GM12864 (cell line): ENCODE measurements around the gene MYL9.
"Not testable (repeated sequence)": the region's sequence is repeated elsewhere in the genome, so short reads cannot be mapped to it uniquely, and the experiment has no call there.

Experiments used
- DNase-seq: peaks from one replicate; pipeline ENCODE4 v3.0.0-alpha.2; 2011; ENCODE audit warnings: low read depth
- H3K4me3 ChIP-seq: 2 replicates; pipeline ENCODE4 v1.5.1; 2011; ENCODE audit warnings: mild to moderate bottlenecking, low read depth, low read length, control low read depth
- TF ChIP-seq, protein P1 (sequence below): IDR thresholded peaks from 2 replicates; pipeline ENCODE4 v1.5.1; 2011; ENCODE audit warnings: low read depth, mild to moderate bottlenecking, moderate library complexity, low read length, control low read depth, inconsistent platforms; ENCODE audit errors: missing control alignments

MYL9 gene

DNA sequence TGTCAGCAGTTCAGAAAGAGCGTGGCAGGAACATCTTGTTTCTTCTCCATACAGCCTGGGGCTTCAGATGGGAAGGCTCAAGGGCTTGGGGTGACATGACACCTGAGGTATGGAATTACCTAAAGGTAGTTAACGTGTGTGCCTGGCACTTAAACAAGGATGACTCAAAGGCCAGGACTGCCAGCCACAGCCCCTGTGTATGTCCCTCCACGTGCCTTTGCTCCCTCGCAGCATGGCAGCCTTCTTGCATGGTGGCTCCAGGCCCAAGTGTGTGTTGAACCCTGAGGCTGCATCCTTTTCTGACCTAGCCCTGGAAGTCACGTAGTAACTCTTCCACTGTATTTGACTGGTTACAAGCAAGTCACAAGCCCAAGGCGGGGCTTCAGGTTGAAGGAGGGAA, 33.6 kb upstream of the MYL9 start:
- H3K4me3 ChIP-seq, result no peak overlapping the region
- TF ChIP-seq, protein P1, sequence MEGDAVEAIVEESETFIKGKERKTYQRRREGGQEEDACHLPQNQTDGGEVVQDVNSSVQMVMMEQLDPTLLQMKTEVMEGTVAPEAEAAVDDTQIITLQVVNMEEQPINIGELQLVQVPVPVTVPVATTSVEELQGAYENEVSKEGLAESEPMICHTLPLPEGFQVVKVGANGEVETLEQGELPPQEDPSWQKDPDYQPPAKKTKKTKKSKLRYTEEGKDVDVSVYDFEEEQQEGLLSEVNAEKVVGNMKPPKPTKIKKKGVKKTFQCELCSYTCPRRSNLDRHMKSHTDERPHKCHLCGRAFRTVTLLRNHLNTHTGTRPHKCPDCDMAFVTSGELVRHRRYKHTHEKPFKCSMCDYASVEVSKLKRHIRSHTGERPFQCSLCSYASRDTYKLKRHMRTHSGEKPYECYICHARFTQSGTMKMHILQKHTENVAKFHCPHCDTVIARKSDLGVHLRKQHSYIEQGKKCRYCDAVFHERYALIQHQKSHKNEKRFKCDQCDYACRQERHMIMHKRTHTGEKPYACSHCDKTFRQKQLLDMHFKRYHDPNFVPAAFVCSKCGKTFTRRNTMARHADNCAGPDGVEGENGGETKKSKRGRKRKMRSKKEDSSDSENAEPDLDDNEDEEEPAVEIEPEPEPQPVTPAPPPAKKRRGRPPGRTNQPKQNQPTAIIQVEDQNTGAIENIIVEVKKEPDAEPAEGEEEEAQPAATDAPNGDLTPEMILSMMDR, result no peak
- no peak for DNase-seq

DNA sequence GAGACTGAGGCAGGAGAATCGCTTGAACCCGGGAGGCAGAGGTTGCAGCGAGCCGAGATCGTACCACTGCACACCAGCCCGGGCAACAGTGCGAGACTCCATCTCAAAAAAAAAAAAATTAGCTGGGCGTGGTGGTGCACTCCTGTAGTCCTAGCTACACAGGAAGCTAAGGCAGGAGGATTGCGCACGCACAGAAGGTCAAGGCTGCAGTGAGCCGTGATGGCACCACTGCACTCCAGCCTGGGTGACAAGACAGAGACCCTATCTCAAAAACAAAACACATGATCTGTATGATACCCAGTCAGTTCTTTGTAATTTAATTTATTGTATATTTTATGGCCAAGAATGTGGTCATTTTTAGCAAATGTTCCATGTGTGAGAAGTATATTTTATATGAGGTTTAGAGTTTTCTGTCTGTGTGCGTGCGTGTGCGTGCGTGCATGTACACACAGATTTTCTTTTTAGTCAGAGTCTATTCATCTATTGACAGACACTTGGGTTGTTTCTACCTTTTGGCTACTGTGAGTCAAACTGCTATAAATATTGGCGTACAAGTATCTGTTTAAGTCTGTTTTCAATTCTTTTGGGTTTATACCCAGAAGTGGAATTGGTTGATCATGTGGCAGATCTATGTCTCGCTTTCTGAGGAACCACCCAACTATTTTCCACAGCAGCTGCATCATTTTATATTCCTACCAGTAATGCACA, 22.2 kb upstream of the MYL9 start:
- no peak overlapping the region for H3K4me3 ChIP-seq
- TF ChIP-seq, protein P1, result no peak
- DNase-seq, result no peak

DNA sequence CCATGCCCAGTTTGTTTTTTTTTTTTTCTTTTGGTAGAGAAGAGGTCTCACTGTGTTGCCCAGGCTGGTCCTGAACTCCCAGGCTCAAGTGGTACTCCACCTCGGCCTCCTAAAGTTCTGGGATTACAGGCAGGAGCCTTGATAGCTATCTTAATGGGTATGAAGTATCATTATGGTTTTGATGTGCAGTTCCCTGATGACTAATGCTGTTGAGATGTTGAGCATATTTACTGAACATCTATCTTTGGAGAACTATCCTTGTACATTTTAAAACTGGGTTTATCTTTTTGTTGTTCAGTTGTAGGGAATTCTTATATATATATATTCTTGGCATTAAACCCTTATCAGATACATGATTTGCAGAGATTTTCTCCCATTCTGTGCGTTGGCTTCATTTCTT, 21.4 kb upstream of the MYL9 start:
- no peak overlapping the region for H3K4me3 ChIP-seq
- DNase-seq, result no peak
- TF ChIP-seq, protein P1, result no peak

DNA sequence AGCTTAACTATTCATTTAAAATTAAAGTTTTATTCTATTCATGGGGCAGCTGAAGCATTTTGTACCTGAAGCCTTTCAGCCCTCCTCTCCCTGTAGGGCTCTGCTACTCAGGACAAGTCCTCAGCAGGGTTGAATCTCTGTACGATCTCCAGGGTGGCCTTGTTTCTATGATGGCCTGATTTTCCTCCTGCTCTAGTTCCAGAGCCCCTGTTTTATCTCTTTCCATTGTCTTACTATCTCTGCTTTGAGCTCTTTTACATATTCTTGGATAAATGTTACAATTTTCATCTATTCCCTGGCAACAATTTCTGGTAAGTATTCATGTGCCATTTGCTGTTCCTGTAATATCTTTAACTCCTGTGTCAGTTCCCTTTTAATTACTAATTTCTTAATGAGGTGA, 19.8 kb upstream of the MYL9 start:
- H3K4me3 ChIP-seq, result no peak overlapping the region
- TF ChIP-seq, protein P1, result no peak
- DNase-seq, result no peak

DNA sequence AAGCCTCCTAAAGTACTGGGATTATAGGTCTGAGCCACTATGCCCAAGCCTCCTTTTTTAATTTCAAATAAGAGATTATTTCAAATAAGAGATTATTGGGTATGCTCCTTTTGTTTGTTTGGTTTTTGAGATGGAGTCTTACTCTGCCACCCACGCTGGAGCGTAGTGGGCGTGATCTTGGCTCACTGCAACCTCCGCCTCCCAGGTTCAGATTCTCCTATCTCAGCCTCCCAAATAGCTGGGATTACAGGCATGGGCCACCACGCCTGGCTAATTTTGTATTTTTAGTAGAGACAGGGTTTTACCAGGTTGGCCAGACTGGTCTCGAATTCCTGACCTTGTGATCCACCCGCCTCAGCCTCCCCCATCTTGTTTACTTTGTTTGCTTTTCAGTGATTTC, 18.9 kb upstream of the MYL9 start:
- H3K4me3 ChIP-seq, DNase-seq: not testable (repeated sequence)

DNA sequence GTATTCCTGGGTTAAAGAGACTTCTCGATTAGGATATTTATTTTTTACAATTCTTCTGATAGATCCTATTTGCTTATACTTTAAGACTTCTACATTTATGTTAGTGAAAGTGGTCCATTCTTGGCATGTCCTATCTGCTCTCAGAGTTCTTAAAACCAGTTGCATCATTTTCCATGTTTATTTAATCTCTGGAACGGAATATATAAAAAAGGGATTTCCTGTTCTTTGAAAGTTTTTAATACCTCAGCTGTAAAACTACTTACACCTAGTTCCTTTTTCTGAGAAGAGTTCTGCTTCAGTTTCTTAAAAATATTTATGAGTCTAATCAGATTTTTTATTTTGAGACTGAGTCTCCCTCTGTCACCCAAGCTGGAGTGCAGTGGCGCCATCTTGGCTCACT, 18.0 kb upstream of the MYL9 start:
- no peak overlapping the region for H3K4me3 ChIP-seq
- no peak for DNase-seq
- TF ChIP-seq, protein P1, result no peak

DNA sequence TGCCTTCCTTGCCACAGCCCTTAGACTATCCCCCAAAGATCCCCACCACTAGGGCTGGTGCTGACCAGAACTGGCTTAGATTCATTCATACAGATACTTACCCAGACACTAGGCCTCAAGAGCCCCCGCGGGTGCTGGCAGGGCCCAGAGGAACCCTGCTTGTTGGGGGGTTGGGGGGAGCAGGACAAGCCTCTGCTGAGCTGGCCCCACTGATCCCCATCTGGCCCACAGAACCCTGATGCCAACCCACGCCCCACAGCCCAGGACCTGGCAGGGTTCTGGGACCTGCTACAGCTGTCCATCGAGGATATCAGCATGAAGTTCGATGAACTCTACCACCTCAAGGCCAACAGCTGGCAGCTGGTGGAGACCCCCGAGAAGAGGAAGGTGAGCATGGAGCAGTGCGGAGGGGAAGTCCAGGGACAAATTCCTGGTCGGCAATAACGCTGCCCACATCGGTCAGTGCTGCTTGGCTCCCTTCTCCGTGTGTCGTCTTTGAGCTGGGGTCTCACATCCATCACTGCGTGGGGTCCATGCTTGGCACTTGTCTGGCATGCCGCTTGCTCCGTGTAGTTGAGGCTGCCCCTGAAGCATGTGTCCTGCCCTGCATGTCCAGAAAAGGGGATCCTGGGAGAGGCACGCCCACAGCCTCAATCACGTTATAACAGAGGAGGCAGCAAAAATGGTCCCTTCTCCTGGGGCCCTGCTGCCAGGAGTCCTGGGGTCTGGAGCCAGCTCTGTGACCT, 15.5 kb upstream of the MYL9 start:
- DNase-seq, result no peak
- no peak overlapping the region for H3K4me3 ChIP-seq
- TF ChIP-seq, protein P1, result no peak
